Ramos (cell line): ENCODE measurements around the gene PROB1.
"Not testable (repeated sequence)": the region's sequence is repeated elsewhere in the genome, so short reads cannot be mapped to it uniquely, and the experiment has no call there.

Experiments used
- in situ Hi-C: fragments of 300-500 bp; cut with MboI; formaldehyde crosslinking; loops from one replicate; pipeline ENCODE4 v1.14.3; 2022; ENCODE audit warnings: low sequenced_read_pairs; ENCODE audit not compliant: unreplicated experiment

PROB1 gene

DNA sequence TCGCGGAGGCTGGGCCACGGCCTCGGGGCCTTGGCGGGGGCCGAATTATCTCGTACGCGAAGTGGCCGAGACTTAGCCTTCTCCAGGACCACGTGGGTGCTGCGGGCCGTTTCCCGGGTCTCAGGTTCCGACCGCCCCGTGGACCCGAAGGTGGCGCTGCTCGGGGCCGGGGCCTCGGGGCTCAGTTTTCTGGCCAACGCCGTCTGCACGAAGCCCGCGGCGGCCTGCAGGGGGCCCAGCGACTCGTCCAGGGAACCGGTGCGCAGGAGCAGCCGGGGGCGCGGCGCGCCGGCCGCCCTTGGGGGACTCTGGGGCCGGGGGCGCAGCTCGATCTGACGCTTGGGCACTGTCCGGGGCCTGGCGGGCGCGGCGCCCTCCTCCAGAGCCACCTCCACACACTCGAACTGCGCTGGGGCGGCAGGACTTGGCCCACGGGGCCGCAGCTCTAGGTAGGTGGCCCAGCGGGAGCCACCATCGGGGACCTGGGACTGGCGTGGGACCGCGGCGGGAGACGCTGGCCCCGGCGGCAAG lies 716 bp downstream of the PROB1 start:
- in situ Hi-C loops: loop anchor here (5.0 kb wide), 1 partner anchor 102 kb away; the partner anchor contains the start of gene MATR3

DNA sequence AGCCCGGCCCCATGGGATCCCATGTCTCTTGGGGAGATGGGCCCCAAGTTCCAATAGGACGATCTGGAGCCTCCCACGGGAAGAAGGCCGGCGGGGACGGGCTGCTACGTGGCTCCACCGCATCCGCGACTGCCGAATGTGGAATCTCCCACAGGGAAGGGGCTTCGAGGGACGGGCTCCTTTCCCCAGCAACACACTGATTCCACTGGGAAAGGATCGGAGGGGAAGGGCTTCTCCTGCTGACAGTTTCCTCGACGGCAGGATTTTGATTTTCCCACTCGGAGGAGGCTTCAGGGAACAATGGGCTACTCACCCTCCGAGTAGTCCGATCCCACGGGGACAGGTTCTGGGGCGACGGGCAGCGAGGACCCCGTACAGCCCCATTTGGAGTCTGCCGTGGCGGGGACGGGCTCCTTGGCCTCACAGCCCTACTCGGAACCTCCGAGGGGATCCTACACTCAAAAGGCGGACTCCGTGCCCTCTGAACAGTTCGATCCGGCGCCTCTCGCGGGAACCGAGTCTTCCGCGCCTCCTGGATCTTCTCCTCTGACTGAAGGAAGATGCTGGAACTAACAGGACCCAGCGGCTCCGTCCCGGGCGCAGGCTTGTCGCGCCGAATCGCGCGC lies 1.3 kb downstream of the PROB1 start:
- in situ Hi-C loops: loop anchor here (5.0 kb wide), 1 partner anchor 101 kb away; the partner anchor contains the start of gene MATR3

GRCh38 chr5:139392678-139393496 lies 2.0 kb downstream of the PROB1 start:
- in situ Hi-C loops: loop anchor here (5.0 kb wide), 1 partner anchor 101 kb away; the partner anchor contains the start of gene MATR3

DNA sequence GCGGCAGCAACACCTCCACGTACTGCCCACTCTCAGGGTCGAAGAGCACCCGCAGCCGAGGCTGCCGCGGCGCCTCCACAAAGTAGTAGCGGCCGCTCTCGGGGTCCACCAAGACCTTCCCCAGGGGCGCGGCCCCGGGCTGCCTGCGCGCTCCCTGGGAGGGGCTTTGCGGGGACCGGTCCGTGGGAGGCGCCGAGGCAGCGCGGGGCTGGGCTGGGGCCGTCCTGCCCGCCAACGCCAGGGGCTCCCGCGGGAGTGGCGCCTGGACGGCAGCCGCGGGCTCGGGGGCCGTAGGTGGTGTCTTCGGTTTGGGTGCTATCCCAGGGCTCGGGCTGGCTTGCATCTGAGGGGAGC lies 2.6 kb downstream of the PROB1 start:
- in situ Hi-C loops: loop anchor here (5.0 kb wide), 1 partner anchor 100 kb away; the partner anchor contains the start of gene MATR3

DNA sequence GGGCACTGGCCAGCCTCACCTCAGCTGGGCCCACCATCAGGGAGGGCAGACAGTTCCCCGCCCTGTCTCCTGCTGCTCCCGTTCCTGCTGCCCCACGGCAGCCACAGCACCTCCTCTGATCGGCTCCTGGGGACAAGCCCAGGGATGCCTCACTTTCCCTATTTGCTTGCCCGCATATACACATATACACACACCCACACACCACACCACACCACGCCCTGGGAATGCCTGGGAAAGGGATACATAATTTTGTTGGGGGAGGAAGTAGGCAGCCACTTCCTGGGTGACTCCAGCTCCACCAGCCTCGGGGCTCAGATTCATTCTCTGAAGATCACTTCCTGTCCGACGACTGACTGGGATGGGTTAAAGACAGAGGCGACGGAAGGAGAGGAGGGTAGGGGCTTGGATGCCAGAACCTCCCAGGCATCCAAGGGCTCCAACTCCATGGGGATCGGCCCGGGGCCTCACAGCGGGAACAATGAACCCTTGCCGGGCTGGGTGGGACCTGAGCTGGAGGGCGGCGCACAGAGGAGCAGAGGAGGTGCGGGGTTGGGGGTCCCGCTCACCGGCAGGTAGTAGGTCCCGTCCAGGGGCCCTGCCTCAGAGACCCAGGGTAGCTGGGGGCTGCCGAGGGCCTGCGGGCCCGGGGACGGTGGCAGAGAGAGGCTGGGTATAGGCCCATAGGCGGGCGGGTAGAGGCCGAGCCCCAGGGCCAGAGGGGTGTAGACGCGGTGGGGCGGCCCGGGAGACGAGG lies 3.2 kb downstream of the PROB1 start:
- in situ Hi-C loops: loop anchor here (5.0 kb wide), 1 partner anchor 99 kb away; the partner anchor contains the start of gene MATR3

DNA sequence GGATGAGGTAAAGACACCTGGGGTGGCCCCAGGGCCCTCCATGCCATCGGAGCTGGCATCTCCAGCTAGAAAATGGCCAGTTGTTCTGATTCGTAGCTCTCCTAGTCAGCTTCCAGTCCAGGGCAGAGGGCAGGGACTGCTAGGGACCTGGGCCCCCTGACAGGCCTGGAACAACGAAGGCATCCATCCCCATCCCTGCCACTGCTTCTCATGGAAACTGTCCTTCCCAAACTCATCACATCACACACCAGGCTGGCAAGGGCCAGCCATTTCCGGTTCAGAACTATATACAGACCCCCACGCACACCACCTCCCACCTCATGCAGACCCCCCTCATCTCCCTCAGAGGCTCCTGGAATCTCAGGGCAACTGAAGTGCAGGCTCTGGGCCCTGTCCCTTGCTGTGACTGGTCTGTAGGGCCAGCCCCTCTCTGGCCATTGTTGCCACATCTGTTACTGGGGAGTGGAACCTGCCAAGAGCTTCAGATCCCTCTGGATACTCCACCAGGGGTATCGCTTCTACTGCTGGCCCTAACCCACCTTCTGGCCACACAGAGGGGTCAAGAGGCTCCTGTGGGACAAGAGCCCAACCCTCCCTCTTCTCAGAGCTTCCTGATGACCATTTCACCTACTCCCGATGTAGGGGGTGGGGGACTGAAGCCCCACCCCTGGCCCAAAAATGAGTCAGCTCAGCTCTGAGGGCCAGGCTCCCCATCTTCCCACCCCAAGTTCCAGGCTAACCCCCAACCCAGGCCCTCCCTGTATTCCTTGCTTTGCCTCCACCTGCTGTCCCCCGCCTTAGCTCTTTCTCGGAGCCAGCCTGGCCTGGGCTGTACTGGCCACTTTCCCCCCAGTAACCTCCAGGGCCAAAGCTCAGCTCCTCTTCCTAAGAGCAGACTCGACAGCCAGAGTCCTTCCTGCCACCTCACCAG lies 4.0 kb downstream of the PROB1 start:
- in situ Hi-C loops: loop anchor here (5.0 kb wide), 1 partner anchor 99 kb away; the partner anchor contains the start of gene MATR3

GRCh38 chr5:139389701-139390638 lies 4.9 kb downstream of the PROB1 start, which contains the start of gene MZB1:
TSS of gene MZB1 (minus strand) at chr5:139389913. CDS start at chr5:139389856, 57 bp downstream.
- in situ Hi-C loops: loop anchor here (5.0 kb wide), 1 partner anchor 98 kb away; the partner anchor contains the start of gene MATR3

DNA sequence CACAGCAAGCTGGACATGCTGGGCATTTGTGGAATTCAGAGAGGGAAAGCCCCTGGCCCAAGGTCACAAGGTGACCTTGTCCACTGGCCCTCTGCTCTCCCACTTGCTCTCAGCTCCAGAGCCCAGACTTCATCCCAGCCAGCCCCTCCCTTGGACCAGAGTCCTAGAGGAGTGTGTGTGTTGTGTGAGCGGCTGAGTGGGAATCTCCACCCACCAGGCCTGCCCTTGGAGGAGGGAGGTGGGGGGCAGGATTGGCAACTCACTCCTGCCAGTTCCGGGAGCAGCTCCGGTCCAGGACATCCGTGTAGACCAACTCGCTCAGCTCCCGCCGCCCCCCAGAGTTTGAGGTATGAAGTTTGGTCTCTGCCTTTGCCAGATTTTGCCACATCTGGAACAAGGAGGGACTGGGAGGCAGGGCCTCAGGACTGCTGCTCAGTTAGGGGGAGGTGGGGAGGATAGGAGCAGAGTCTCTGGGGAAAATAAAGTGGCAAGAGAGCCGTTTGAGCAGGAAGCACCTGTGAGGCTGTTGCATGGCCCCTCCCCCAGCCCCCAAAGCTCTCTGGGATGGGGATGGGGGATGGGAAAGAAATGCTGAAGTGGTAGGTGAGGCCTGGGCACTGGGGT lies 6.6 kb downstream of the PROB1 start:
- in situ Hi-C loops: no loop called here

DNA sequence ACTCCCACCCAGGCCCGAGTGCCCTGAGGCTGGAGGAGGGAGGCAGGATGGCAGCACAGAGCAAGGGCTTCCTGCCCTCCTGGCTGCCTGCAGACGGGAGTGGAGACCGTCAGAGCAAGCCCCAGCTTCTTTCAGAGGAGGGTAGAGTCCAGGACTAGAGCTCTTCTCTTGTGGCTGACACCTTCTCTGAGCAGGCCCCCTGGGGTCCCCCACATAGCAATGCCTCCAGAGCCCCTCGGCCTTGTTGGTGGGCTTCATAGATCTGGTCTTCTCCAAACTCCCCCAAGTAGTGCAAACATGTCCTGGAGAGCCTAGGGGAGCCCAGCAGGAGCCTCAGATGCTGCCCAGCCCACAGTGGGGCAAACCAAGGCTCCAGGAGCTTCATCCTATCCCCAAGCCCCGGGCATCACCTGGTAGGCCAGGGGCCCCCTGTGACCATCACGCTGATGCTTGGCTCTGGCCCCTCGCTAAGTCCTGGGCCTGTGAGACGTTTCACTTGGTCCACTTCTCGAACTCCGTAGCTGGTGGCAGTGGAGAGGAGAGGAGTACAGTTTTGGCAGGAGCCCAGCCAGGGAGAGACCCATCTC lies 7.2 kb downstream of the PROB1 start:
- in situ Hi-C loops: no loop called here

DNA sequence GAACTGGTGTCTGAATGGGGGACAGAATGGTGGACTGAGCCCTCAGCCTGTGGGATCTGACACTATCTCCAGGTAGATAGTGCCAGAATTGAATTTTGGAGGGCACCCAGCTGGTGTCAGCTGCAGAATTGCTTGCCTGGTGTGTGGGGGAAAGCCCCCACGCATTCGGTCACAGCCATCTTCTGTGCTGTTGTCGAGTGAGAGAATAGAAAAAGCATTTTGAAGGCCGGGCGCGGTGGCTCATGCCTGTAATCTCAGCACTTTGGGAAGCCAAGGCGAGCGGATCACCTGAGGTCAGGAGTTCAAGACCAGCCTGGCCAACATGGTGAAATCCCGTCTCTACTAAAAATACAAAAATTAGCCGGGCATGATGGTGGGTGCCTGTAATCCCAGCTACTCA lies 7.9 kb downstream of the PROB1 start:
- in situ Hi-C loops: not testable (repeated sequence)

GRCh38 chr5:139386050-139386438 lies 8.9 kb downstream of the PROB1 start:
- in situ Hi-C loops: no loop called here

- in situ Hi-C loops: no loop called here
Measured at GRCh38 chr5:139385061-139386049, 9.5 kb downstream of the PROB1 start.

DNA sequence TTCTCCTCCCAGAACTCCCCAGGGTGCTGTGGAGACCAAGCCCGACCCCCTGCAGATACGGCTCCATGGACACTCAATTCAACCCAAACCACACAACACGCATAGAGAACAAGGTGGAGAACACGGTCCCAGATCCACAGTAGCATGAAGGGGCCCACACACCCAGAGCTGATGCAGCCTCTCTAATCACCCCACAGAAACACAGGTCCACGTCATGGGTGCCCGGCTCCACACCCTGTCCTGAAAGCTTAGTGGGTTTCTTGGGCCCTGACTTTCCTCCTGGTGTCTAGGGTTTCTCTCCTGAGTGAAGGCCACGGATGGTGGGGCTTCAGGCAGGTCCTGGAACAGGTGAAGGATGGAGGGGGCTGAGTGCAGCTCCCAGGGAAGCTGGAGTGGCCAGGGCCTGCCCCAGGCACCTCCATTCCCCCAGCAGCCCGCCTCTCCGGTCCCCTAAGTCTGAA lies 10.3 kb downstream of the PROB1 start:
- in situ Hi-C loops: no loop called here

- in situ Hi-C loops: no loop called here
Measured at GRCh38 chr5:139383993-139384590, 10.8 kb downstream of the PROB1 start.

- in situ Hi-C loops: no loop called here
Measured at GRCh38 chr5:139383275-139383992, 11.5 kb downstream of the PROB1 start, which contains the start of gene SLC23A1. TSS of gene SLC23A1 (minus strand) at chr5:139383297. CDS start at chr5:139383253, 44 bp downstream.
